Ishikawa (cell line): ENCODE results near the gene FIS1.

Source experiments
- CEBPB ChIP-seq: IDR thresholded peaks from 2 replicates; pipeline ENCODE4 v1.6.1; 2012
- CREB1 ChIP-seq: IDR thresholded peaks from 2 replicates; pipeline ENCODE4 v1.6.1; 2012; ENCODE audit warnings: low read depth
- EGR1 ChIP-seq: IDR thresholded peaks from 2 replicates; pipeline ENCODE4 v1.6.1; 2012
- EP300 ChIP-seq: IDR thresholded peaks from 2 replicates; pipeline ENCODE4 v1.6.1; 2012; ENCODE audit warnings: borderline replicate concordance
- MAX ChIP-seq: IDR thresholded peaks from 2 replicates; pipeline ENCODE4 v1.6.1; 2012
- NFIC ChIP-seq: IDR thresholded peaks from 2 replicates; pipeline ENCODE4 v1.6.1; 2012
- RAD21 ChIP-seq: IDR thresholded peaks from 2 replicates; pipeline ENCODE4 v1.6.1; 2012; ENCODE audit warnings: low read depth
- REST ChIP-seq: IDR thresholded peaks from 2 replicates; pipeline ENCODE4 v1.6.1; 2012; ENCODE audit warnings: low read depth, mild to moderate bottlenecking
- TAF1 ChIP-seq: IDR thresholded peaks from 2 replicates; pipeline ENCODE4 v1.6.1; 2012; ENCODE audit warnings: low read depth, mild to moderate bottlenecking
- USF1 ChIP-seq: IDR thresholded peaks from 2 replicates; pipeline ENCODE4 v1.6.1; 2012
- YY1 ChIP-seq: IDR thresholded peaks from 2 replicates; pipeline ENCODE4 v1.6.1; 2012; ENCODE audit warnings: low read depth

GRCh38 chr7:101273206-101273605 is 28.3 kb upstream of the FIS1 start:
- TF ChIP-seq RAD21 (no peak), EP300 (no peak), USF1 (no peak), CREB1 (no peak), TAF1 (no peak), REST (no peak), EGR1 (no peak), YY1 (no peak), MAX (no peak), NFIC (no peak), CEBPB (no peak)
